Activated CD4-positive, alpha-beta T cell treated with anti-CD3 and anti-CD28 coated beads, Interleukin-2, Interleukin-6, amounts not matched to agents 100 ng/mL and 50 ng/mL, durations not matched to agents 16 hours and 8 hours (primary cell): ENCODE data around the gene MORN4.
"Not testable (repeated sequence)": the region's sequence is repeated elsewhere in the genome, so short reads cannot be mapped to it uniquely, and the experiment has no call there.

Experiments
- DNase-seq: peaks from one replicate; pipeline ENCODE4 v3.0.0-alpha.2; 2020

MORN4 gene

GRCh38 chr10:97596101-97597082, 36.9 kb downstream of the MORN4 start:
- no peak for DNase-seq

GRCh38 chr10:97593421-97593820, 39.9 kb downstream of the MORN4 start:
- no peak for DNase-seq

GRCh38 chr10:97590748-97591495, 42.4 kb downstream of the MORN4 start:
- no peak for DNase-seq

DNA sequence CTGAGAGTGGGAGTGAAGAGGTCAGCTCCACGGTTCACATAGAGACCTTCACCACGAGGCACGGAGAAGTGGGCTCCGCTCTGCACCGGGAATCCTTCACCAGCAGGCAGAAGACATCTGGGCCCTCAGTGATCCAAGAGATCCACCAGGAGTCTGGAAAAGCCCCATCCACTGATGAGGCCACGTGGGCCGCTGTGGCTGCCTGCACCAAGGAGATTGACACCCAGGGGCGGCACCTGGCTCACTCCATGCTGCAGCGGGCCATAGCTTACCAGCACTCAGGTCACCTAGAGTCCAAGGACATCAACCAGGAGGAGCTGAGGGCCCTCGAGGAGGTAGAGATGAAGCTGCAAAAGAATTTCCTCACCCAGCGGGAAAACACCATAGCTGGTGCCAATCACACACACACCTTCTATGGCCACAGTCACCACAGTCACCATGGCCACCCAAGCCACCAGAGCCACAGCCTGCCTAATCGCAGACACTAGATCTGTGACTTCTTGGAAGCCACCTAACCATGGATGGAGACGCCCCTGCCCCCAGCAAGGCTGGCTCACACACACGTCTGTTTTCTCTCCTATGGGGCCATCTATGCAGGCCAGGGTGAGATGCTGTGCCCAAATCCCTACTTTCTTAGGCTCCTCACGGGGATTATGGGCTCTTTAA, 43.1 kb downstream of the MORN4 start:
- peak; percentile 55 for DNase-seq

DNA sequence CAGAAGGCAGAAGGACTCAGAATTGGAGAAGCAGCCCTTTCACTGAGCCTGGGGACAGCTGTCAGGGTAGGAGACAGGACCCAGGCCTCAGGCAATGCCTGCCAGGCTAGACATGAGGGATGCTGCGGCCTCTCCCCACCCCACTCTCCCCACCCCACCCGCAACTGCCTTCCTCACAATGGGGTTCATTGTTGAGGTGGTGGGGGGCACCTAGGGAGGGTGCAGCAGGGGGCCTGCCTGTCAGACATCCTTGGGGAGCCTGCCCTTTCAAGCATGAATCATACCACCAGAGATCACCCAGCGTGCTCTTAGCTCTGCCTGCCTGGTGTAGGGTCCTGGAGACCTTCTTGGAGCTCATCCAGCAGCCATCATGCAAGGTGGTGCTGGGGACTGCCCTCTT, 43.8 kb downstream of the MORN4 start, which contains the start of gene C10orf62:
Gene C10orf62 (plus strand): TSS at position 243 of the 400 bp plus-strand sequence. CDS start 177 bp downstream, outside the sequence.
- DNase-seq: no peak

GRCh38 chr10:97587183-97587582, 46.1 kb downstream of the MORN4 start:
- no peak for DNase-seq

GRCh38 chr10:97585439-97585811, 47.9 kb downstream of the MORN4 start:
- no peak for DNase-seq

DNA sequence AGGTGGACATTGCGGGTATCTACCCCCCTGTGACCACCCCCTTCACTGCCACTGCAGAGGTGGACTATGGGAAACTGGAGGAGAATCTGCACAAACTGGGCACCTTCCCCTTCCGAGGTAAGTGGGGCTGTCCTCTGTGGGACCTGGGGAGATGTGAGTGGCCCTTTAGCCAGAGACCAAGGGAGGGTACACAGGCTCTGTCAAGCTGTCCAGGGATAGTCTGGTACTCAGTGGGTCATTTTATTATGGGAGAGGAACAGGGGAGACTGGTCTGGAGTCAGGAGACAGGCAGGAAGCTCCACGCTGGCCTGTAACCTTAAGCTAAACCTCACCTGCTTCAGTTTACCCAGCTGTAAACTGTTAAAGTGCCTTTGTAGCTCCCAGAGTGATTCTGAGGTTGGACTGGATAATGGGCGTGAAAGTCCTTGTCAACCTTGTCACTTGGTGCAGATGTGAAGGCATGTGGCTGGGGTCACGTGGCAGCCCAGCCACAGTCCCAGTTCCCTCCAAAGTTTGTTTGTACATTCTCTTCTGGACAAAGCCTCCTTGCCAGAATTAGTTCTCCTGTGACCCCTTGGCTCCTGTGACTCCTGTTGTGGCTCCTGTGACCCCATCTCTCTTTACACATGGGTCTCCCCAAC, 48.4 kb downstream of the MORN4 start:
- no peak for DNase-seq

- DNase-seq: no peak
These were observed 49.1 kb downstream of the MORN4 start, which contains the start of gene HOGA1 for GRCh38 chr10:97584060-97584797. Gene HOGA1 (plus strand): TSS chr10:97584389. CDS start chr10:97584704, 315 bp downstream.

GRCh38 chr10:97583476-97583875, 49.8 kb downstream of the MORN4 start:
- DNase-seq: no peak

GRCh38 chr10:97582169-97582568, 51.1 kb downstream of the MORN4 start:
- DNase-seq: no peak

DNA sequence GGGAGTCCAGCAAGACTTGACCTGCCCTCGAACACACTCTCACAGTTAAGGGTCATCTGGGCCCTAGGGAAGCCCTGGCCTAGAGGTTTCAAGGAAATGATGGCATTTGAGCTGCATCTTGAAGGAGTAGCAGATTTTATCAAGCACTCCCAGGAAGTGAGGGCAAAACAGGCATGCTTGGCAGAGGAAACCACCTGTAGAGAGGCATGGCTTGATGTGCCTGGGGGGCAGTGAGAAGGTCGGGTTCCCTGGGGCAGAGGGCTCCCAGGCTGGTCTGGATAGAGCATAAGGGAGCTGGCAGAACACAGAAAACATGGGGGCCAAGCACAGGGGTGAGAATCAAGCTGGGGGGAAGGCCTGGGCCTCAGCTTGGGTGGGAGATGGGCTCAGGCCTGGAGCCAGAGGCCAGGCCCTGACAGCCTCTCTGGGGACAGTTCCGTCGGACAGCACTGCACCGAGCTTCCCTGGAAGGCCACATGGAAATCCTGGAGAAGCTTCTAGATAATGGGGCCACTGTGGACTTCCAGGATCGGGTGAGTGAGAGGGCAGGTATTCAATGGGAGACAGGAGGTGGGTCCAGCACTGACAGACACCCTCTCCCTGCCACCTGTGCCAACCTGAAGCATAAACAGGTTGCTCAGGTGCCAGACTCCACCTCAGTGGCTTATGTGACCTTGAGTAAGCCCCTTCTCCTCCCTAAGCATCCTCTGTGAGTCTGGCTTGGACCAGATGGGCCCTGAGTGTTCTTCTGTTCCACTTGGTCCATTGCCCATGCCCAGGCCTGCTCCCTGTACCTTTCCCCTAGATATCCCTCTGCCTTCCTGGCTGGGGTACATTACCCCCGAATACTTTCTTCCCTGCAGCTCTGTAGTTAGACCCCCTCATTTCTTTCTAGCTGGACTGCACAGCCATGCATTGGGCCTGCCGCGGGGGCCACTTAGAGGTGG, 52.6 kb downstream of the MORN4 start:
- DNase-seq: no peak

DNA sequence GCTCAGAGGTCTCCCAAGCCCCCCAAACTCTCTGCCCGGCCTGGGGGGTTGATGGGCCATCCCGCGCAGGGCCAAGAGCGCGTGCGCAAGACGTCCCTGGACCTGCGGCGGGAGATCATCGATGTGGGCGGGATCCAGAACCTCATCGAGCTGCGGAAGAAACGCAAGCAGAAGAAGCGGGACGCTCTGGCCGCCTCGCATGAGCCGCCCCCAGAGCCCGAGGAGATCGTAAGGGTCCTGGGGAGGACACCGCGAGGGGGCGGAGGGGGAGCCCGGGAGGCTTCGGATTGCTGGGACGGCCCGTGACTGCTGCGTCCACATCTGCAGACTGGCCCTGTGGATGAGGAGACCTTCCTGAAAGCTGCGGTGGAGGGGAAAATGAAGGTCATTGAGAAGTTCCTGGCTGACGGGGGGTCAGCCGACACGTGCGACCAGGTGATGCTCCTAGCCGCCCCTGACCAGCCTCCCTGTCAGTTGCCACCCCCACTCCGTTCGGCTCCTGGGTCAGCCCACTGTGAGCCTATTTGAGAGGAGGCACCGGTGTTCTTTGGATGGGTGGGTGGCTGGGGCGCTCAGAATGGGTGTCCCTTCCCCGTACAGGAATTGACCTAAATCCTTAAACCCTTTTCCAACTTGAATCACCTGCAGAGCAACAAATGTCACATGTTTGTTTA, 55.0 kb downstream of the MORN4 start:
- no peak for DNase-seq

GRCh38 chr10:97577701-97578100, 55.6 kb downstream of the MORN4 start:
- no peak for DNase-seq

GRCh38 chr10:97576487-97576886, 56.8 kb downstream of the MORN4 start:
- not testable (repeated sequence) for DNase-seq

GRCh38 chr10:97575127-97575668, 58.1 kb downstream of the MORN4 start:
- DNase-seq: no peak

- no peak for DNase-seq
These were observed 58.8 kb downstream of the MORN4 start for GRCh38 chr10:97574374-97575126.

DNA sequence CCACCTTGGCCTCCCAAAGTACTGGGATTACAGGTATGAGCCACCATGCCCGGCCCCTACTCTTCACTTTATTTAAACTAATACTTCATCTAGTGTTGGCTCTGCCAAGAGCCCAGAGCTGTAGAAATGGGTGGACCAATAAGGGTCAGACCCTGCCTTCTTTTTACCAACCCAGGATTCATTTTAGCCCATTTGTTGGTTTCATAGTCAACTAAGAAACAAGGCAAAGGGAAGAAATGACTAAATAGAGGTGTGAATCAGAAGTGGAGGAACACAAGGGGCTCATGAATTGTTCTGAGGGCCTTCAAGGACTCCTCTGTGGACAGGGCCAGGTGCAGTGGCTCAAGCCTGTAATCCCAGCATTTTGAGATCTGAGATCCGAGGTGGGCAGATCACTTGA, 59.6 kb downstream of the MORN4 start:
- DNase-seq: peak; percentile 44

GRCh38 chr10:97573021-97573420, 60.3 kb downstream of the MORN4 start:
- no peak for DNase-seq
